NCI-H2029 (cell line): Measurements from ENCODE around the gene NFKBIZ.
"Not testable (repeated sequence)": the region's sequence is repeated elsewhere in the genome, so short reads cannot be mapped to it uniquely, and the experiment has no call there.

Experiments used
- DNase-seq: peaks from one replicate; lab custom pipeline; 2025; lab: John Stamatoyannopoulos, UW

The NFKBIZ gene

DNA sequence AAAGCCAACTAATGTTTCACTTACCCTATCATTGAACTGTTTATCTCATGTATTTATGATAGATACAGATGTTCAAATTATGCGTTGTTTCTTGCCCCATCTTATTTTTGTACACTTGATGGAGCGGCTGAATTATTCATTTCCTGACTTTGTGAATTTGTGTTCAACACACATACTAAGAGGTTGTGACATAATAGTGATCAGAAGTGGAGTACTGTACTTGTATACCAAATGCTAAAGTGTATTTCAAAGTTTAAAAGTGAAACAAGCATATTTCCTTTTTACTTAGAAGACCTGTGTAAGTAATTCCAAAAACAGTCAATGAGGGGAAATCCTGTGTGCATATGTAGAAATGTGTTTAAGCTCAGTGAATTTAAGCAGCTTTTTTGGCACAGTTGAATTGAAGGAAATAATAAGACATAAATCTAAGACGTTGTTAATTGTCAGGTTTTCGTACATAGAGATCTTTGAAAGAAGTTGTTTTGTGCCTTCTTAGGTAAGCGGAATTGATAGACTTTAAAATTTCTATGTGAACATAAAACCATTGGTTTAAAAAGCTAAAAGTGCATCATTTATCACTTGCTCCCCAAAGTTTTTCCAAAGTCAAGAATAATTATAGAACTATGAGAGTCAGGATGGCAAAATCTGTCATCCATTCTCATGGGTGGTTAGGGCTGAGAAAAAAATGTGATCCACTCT is 1.9 kb downstream of the NFKBIZ start:
- no peak for DNase-seq

- DNase-seq = no peak
Observed at GRCh38 chr3:101851850-101852714, 2.8 kb downstream of the NFKBIZ start.

- DNase-seq = no peak
Observed at GRCh38 chr3:101852983-101853840, 3.9 kb downstream of the NFKBIZ start.

DNA sequence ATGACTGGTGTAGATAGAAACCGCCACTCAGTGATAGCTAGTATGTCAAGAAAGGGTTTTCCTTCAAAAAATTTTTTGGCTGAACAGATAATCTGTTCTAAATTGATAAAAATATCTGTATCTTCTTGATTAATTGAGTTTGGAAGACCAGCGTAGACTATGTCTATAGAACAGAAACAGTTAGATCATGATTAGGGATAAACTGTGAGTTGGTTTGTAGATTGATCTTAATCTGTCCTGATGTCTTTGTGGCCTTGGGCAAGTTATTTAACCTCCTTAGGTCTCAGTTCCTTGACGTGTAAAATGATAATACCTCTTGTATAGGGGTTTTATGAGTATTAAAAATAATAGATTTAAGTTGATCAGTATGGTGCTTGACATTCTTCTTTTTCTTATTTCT is 4.7 kb downstream of the NFKBIZ start:
- DNase-seq = no peak

DNA sequence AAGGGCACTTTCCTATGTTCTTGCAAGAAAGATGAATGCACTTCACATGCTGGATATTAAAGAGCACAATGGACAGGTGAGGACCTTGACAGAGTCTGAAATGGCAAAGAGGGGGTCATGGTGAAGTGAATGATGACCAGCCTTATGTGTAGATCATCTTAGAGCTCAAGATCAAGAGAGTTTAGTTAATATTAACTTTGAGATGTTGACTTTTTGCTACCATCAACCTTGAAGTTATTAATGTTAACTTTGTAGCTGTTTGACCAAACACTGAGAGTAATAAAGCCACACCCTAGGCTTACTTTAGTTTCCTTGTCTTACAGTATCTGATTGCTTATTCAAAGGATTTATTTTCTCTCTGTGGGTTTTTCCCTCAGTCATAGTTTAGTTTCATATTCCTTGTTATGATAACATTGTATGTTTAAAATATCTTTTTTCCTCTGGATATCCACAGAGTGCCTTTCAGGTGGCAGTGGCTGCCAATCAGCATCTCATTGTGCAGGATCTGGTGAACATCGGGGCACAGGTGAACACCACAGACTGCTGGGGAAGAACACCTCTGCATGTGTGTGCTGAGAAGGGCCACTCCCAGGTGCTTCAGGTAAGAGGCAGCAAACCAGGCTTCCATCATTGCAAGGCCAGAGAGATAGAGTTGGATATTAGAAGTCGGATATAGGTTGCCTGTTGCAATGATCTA is 5.4 kb downstream of the NFKBIZ start:
- DNase-seq = no peak

GRCh38 chr3:101857301-101857741 is 8.0 kb downstream of the NFKBIZ start:
- DNase-seq = no peak

DNA sequence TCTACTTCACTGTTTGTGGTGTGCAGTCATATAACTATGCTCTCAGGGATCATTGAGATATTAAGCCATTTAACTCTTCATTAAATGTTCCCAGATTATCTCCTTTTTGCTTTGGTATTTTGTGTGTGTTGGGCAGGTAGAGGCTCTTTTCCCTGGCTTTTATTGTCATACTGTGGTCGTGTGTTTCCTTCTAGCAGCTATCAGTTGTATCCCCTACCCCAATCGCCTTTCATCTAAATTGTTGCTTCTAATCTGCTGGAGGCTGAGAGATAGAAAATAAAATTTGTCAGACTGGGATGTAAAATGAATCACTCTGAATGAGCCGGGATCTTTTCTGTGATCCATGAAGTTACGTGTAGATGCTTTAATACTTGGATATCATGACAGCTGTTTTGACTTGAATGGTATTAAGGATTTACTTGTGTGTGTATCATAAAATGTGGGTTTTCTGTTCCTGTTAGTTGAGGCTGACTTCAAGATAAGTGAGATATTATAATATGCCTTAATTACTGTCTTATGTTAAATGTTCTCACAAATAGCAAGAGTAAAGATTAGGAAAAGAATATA is 9.2 kb downstream of the NFKBIZ start:
- DNase-seq = no peak

GRCh38 chr3:101859882-101860448 is 10.7 kb downstream of the NFKBIZ start:
- DNase-seq = no peak

- no peak for DNase-seq
Observed at GRCh38 chr3:101861212-101861788, 12.0 kb downstream of the NFKBIZ start.

DNA sequence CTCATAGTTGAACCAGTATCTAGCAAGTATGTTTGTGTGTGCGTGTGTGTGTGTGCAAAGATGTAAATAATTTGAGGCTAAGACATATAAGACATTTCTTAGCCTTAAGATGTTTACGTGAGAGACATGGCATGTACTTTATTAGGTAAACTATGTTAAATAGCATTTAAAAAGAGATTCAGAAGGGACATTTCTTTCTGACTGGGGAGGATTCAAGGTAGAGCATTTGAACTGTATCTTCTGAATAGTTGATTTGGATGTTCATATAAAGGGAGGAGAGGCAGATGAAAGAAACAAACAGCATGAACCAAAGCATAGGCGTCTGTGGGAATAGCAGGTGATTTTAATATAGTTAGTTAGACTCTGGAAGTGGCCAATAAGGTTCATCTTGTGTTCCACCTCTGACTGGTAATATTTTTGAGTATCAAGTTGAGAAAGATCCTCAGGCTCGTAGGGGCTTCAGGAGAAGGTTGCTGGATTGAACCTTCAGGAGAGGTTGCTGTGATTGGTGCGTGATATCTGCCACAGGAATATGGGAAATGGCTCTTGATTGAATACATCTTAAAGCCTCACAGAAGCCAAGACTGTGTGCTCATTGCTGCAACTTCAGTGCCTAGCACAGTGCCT is 12.6 kb downstream of the NFKBIZ start:
- DNase-seq = no peak

- DNase-seq = no peak
Observed at GRCh38 chr3:101862416-101863165, 13.3 kb downstream of the NFKBIZ start.

DNA sequence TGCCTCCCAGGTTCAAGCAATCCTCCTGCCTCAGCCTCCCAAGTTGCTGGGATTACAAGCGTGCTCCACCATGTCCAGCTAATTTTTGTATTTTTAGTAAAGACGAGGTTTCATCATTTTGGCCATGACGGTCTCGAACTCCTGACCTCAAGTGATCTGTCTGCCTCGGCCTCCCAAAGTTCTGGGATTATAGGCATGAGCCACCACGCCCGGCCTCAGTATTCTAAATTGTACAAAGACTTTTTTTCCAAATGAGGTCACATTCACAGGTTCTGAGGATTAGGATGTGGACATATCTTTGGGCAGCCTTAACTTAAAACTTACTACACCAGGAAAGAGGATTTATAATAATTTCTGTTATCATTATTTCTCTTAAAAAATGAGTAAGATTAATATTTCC is 15.6 kb downstream of the NFKBIZ start:
- not testable (repeated sequence) for DNase-seq

- DNase-seq = peak; percentile 3
Observed at GRCh38 chr3:101865751-101866509, 16.6 kb downstream of the NFKBIZ start.

- no peak for DNase-seq
Observed at GRCh38 chr3:101867511-101867910, 18.2 kb downstream of the NFKBIZ start.

GRCh38 chr3:101867996-101868395 is 18.7 kb downstream of the NFKBIZ start:
- no peak for DNase-seq

GRCh38 chr3:101868534-101869464 is 19.5 kb downstream of the NFKBIZ start:
- peak; percentile 19 for DNase-seq

GRCh38 chr3:101870138-101870537 is 20.8 kb downstream of the NFKBIZ start:
- DNase-seq = no peak

DNA sequence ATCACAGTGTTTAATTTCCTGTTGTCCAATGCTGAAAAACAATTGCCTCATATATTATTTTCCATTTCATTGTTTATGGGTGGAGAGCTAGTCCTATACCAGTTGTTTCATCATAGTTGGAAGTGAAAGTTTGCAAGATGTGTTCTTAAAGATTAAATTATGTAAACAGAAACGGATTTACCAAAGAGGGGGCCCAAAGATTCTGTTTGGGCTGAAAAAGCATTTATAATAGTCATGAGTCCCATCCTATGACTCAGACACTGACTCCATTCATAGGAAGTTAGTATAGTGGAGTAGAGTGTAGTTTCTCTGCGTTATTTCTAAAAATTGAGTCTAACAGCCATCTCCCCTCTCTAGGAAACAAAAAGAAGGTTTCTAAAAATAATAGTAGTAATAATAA is 24.3 kb downstream of the NFKBIZ start:
- DNase-seq = no peak
